HepG2 (cell line): ENCODE data around the gene SIK3. TPM values are rescaled to one million over a fixed set of nuclear protein-coding genes. Genes with fewer than 3 reads are reported as not detected.

Source experiments
- ATAC-seq: fragments of 200-7000 bp; cut with Tn5 transposase; 3 replicates; pipeline ENCODE4 v1.9.1; 2020; ENCODE audit warnings: mild to moderate bottlenecking, moderate library complexity
- BruUV-seq: library from RNA; stranded (reverse); fragments of 400-500 nt; replicated peaks from 2 replicates; lab custom pipeline; 2021; lab: Mats Ljungman, UMichigan
- CTCF ChIA-PET: fragments of 300-600 bp; formaldehyde crosslinking; extraction: SDS; loops from one replicate; lab custom pipeline; 2021; ENCODE audit warnings: low total read pairs, inconsistent platforms, low intra/inter-chr PET ratio; lab: Yijun Ruan, JAX
- POLR2A ChIA-PET: fragments of 350-600 bp; sonication (Branson Sonifier 250); formaldehyde crosslinking; loops from one replicate; lab custom pipeline; 2020; ENCODE audit warnings: antibody characterized with exemption, inconsistent platforms; lab: Yijun Ruan, JAX
- DNase-seq: peaks from one replicate; pipeline ENCODE4 v3.0.0-alpha.2; 2015; ENCODE audit warnings: low spot score
- FAIRE-seq: peaks from 3 replicates; lab custom pipeline; 2011; peaks lifted over from hg19 to GRCh38; lab: Jason Lieb, UNC
- H2AFZ ChIP-seq: one replicate; pipeline ENCODE4 v1.6.1; 2011; ENCODE audit warnings: low read length, inconsistent platforms
- H3K27ac ChIP-seq: fragments of 300-600 bp; 3 replicates; pipeline ENCODE4 v1.8.0; 2011; ENCODE audit warnings: mixed run types, mild to moderate bottlenecking, mixed read lengths, low read length, inconsistent platforms; ENCODE audit not compliant: insufficient read depth; ENCODE audit errors: extremely low read length
- H3K27me3 ChIP-seq, 2 experiments: fragments of 200-600 bp in 1 of 2; 2 replicates in 1 of 2; 3 replicates in 1 of 2; pipeline versions ENCODE4 v1.6.0 to v1.8.0; 2011; ENCODE audit warnings: low read length in 2 of 2, mild to moderate bottlenecking in 2 of 2, moderate library complexity in 2 of 2, inconsistent platforms in 1 of 2; ENCODE audit not compliant: insufficient read depth in 2 of 2, control insufficient read depth in 1 of 2
- H3K36me3 ChIP-seq, 2 experiments: fragments of 200-600 bp in 1 of 2; replicated peaks in 1 of 2; 2 replicates in 1 of 2; 3 replicates in 1 of 2; pipeline versions ENCODE4 v1.5.1 to v1.8.0; 2011; ENCODE audit warnings: low read length in 2 of 2, inconsistent platforms in 1 of 2; ENCODE audit not compliant: insufficient read depth in 2 of 2, control insufficient read depth in 1 of 2
- H3K4me1 ChIP-seq: 2 replicates; pipeline ENCODE4 v1.5.1; 2012; ENCODE audit warnings: low read length, inconsistent platforms; ENCODE audit not compliant: insufficient read depth
- H3K4me2 ChIP-seq: 2 replicates; pipeline ENCODE4 v1.6.0; 2011; ENCODE audit warnings: low read depth, low read length, inconsistent platforms
- H3K4me3 ChIP-seq, 3 experiments: fragments of 200-600 bp in 1 of 3; sonication (generic), shearing (Covaris generic) in 1 of 3; replicated peaks in 1 of 3; 2 replicates each; pipeline ENCODE4 v1.5.1; 2011 to 2016; ENCODE audit warnings: low read length in 3 of 3, inconsistent platforms in 2 of 3, low read depth in 2 of 3, mild to moderate bottlenecking in 2 of 3, control low read depth in 1 of 3, mixed read lengths in 1 of 3; ENCODE audit not compliant: insufficient read depth in 1 of 3
- H3K79me2 ChIP-seq: one replicate; pipeline ENCODE4 v1.6.1; 2011; ENCODE audit warnings: low read length, inconsistent platforms; ENCODE audit not compliant: insufficient read depth
- H3K9ac ChIP-seq: 2 replicates; pipeline ENCODE4 v1.6.0; 2011; ENCODE audit warnings: mild to moderate bottlenecking, low read depth, low read length, inconsistent platforms; ENCODE audit not compliant: insufficient read depth
- H3K9me3 ChIP-seq: 2 replicates; pipeline ENCODE4 v1.5.1; 2012; ENCODE audit warnings: mild to moderate bottlenecking, low read length
- H4K20me1 ChIP-seq: 2 replicates; pipeline ENCODE4 v1.6.0; 2011; ENCODE audit warnings: inconsistent platforms, mild to moderate bottlenecking, low read length, moderate library complexity; ENCODE audit not compliant: insufficient read depth
- MAFK ChIP-seq, 2 experiments: IDR thresholded peaks in 1 of 2; conservative IDR thresholded peaks in 1 of 2; 2 replicates each; pipeline ENCODE4 v1.6.1; 2011; ENCODE audit warnings: improper control_type of control experiment in 2 of 2, low read length in 2 of 2
- NCOA1 ChIP-seq: sonication (generic); formaldehyde crosslinking; IDR thresholded peaks from 2 replicates; pipeline ENCODE4 v1.9.0; 2021; ENCODE audit warnings: missing genetic modification reagents
- NR2F1 ChIP-seq, 2 experiments: fragments of 450-650 bp in 1 of 2; formaldehyde crosslinking in 1 of 2; IDR thresholded peaks; 2 replicates each; pipeline versions ENCODE4 v1.5.0 to v1.6.1; 2016 to 2020; ENCODE audit warnings: mild to moderate bottlenecking in 1 of 2, missing compliant biosample characterization in 1 of 2, missing genetic modification reagents in 1 of 2, moderate library complexity in 1 of 2
- ZBTB7A ChIP-seq: sonication (generic); formaldehyde crosslinking; IDR thresholded peaks from 2 replicates; pipeline ENCODE4 v1.8.0; 2022; ENCODE audit warnings: mild to moderate bottlenecking, missing genetic modification reagents
- ZNF350 ChIP-seq: sonication (generic); formaldehyde crosslinking; IDR thresholded peaks from 2 replicates; pipeline ENCODE4 v1.4.0; 2020; ENCODE audit warnings: mild to moderate bottlenecking, low read depth, missing genetic modification reagents, borderline replicate concordance
- WGBS: methylation state at CpG from one replicate; pipeline ENCODE4 v1.1.6; 2017; ENCODE audit warnings: low lambda C conversion rate; 5-methylcytosine and 5-hydroxymethylcytosine counted together
- in situ Hi-C: cut with HindIII; loops from 2 replicates; pipeline ENCODE4 v1.10.0; 2017; ENCODE audit warnings: low pct_unique_long_range_greater_than_20kb; ENCODE audit not compliant: extremely low pct_ligation_motif_present
- intact Hi-C: fragments of 100-400 bp; cut with micrococcal nuclease; formaldehyde crosslinking; loops from one replicate; pipeline ENCODE4 v1.10.0; 2022; ENCODE audit not compliant: unreplicated experiment
- polyA plus RNA-seq, 8 experiments: library from polyadenylated mRNA; depleted of rRNA in 3 of 8; stranded (reverse) in 7 of 8; unstranded in 1 of 8; fragments of >200 nt; fragmentation: Illumina TruSeq in 4 of 8; extraction: Trizol in 4 of 8; gene quantifications; 2 replicates each; pipeline versions ENCODE4 v1.2.1 to v1.2.3, GENCODE V29; 2011 to 2016; ENCODE audit warnings: low read depth in 4 of 8, missing spikeins in 1 of 8, mixed read lengths in 1 of 8; ENCODE audit not compliant: insufficient read depth in 1 of 8
- total RNA-seq, 5 experiments: library from RNA; depleted of rRNA; stranded (reverse); fragments of >200 nt; fragmentation: Illumina TruSeq; extraction: Trizol; gene quantifications; 2 replicates each; pipeline ENCODE4 v1.2.3, GENCODE V29; 2016; ENCODE audit warnings: low read depth in 1 of 5
- TF ChIP-seq, protein P1 (sequence below): sonication (generic); formaldehyde crosslinking; IDR thresholded peaks from 2 replicates; pipeline ENCODE4 v1.8.1; 2023; ENCODE audit warnings: missing genetic modification reagents, inconsistent platforms, borderline replicate concordance
- TF ChIP-seq, protein P2 (sequence below): sonication (generic); formaldehyde crosslinking; IDR thresholded peaks from 2 replicates; pipeline ENCODE4 v1.5.1; 2020; ENCODE audit warnings: missing genetic modification reagents, mild to moderate bottlenecking, borderline replicate concordance

The SIK3 gene
- total and polyA plus RNA-seq, 2 of the 13 experiments (the other 11 are each of a cell fraction or from before 2014, with no cell fraction given) = 5.7 to 9.8 TPM

DNA sequence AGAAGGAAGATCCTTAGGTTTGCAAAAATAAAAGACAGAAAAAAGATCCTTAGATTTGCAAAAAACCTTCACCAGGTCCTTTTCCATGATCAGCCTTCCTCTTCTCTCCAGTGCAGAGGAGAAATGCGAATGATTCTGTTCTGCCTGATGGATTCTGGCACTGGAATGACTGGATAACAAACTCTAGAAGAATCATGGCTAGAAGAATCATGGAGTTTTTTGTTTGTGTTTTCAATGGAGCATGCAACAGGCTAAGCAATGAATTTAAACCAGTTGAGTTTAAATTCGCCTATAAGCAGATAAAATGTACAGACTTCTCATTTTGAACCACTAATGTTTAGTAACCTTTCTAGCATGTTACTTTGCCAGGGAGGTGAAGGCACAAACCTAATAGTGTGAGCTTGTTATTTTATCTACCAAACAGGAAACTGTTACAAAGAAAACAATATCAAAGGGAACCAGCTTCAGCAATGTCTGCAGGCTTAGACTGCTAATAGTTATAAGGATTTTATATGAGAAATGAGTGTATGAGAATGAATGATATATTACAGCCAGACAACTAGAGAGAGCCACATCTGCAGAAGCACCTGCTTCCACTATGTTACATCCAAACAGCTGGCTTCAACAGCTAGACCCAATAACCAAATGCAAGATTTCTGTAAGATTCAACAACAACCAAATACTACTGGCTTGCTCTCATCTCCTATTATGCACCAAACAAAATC is 196.1 kb downstream of the SIK3 start:
- CTCF ChIA-PET = no interaction called here
- POLR2A ChIA-PET = no interaction called here
- intact Hi-C loops = no loop called here

More for the DNA sequence above, 196.1 kb downstream of the SIK3 start:
- FAIRE-seq = no peak
- ATAC-seq = no peak
- no peaks in the 10 kb centered on the region for H3K27me3 ChIP-seq
- H3K79me2 ChIP-seq = no peaks in the 10 kb centered on the region
- 97% methylated on average over 2 of the region's 2 CpGs for WGBS
- H3K9me3 ChIP-seq = no peaks in the 10 kb centered on the region
- peaks cover 0 to 6% of the 10 kb centered on the region in 2 experiments; a peak in 4 of 5 replicates for H3K36me3 ChIP-seq
- H3K4me1 ChIP-seq = no peaks in the 10 kb centered on the region
- TF ChIP-seq ZNF350 (no peak), NCOA1 (CRISPR knock-in tag) (no peak), MAFK (conservative IDR thresholded peaks at IDR 0.05 in 1 of 2, IDR thresholded peaks at IDR 0.05 in 1 of 2; ENCODE audit: low read length in 2 of 2) (no peak), NR2F1 (CRISPR knock-in tag; IDR thresholded peaks at IDR 0.05) (no peak), ZBTB7A (CRISPR knock-in tag) (no peak)
- TF ChIP-seq, protein P1, sequence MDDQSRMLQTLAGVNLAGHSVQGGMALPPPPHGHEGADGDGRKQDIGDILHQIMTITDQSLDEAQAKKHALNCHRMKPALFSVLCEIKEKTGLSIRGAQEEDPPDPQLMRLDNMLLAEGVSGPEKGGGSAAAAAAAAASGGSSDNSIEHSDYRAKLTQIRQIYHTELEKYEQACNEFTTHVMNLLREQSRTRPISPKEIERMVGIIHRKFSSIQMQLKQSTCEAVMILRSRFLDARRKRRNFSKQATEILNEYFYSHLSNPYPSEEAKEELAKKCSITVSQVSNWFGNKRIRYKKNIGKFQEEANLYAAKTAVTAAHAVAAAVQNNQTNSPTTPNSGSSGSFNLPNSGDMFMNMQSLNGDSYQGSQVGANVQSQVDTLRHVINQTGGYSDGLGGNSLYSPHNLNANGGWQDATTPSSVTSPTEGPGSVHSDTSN (CRISPR knock-in tag) = no peak
- TF ChIP-seq, protein P2, sequence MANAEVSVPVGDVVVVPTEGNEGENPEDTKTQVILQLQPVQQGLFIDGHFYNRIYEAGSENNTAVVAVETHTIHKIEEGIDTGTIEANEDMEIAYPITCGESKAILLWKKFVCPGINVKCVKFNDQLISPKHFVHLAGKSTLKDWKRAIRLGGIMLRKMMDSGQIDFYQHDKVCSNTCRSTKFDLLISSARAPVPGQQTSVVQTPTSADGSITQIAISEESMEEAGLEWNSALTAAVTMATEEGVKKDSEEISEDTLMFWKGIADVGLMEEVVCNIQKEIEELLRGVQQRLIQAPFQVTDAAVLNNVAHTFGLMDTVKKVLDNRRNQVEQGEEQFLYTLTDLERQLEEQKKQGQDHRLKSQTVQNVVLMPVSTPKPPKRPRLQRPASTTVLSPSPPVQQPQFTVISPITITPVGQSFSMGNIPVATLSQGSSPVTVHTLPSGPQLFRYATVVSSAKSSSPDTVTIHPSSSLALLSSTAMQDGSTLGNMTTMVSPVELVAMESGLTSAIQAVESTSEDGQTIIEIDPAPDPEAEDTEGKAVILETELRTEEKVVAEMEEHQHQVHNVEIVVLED (CRISPR knock-in tag) = no peak
- no peaks in the 10 kb centered on the region for H4K20me1 ChIP-seq
- H3K27ac ChIP-seq = no peak overlapping the region
- H3K4me3 ChIP-seq = no peak overlapping the region
- no peak for DNase-seq
- H3K4me2 ChIP-seq = no peak overlapping the region
- no TSS peak for BruUV-seq
- H2AFZ ChIP-seq = no peak overlapping the region
- no peak overlapping the region for H3K9ac ChIP-seq
- in situ Hi-C loops = no loop called here
